ENCODE measurements around the gene TMEM263. TPM values are rescaled to one million over a fixed set of nuclear protein-coding genes. Genes with fewer than 3 reads are reported as not detected.

TMEM263 gene
- total RNA-seq, 1 experiment from 2014 or later = 11.8 TPM

GRCh38 chr12:106945261-106945851, 10.4 kb upstream of the TMEM263 start:
- WGBS (ENCODE audit: extremely low coverage, insufficient read length, low lambda C conversion rate) = no CpG with 5 or more reads among the region's 1 CpG
- Histone ChIP-seq H3T11ph (ENCODE audit: low read length) (no peak overlapping the region), H3K27ac (ENCODE audit: insufficient read length, low read depth, low read length) (no peak overlapping the region), H3K4me1 (ENCODE audit: insufficient read depth, low read length) (no peaks in the 10 kb centered on the region), H3K14ac (ENCODE audit: insufficient read depth, low read length) (no peak overlapping the region), H2BK120ac (ENCODE audit: low read depth, low read length, poor library complexity, severe bottlenecking) (no peak overlapping the region), H4K20me1 (ENCODE audit: control insufficient read depth, insufficient read depth, insufficient read length) (no peaks in the 10 kb centered on the region), H2AK5ac (ENCODE audit: insufficient read length, low read length) (no peak overlapping the region), H2AFZ (ENCODE audit: low read length) (no peak overlapping the region), H4K8ac (replicated peaks; ENCODE audit: insufficient read length, low read depth, low read length) (no peak overlapping the region), H3K9me3 (ENCODE audit: control insufficient read depth, low read depth, low read length) (peaks cover 30% of the 10 kb centered on the region), H3K18ac (ENCODE audit: insufficient read length, low read depth, low read length) (no peak overlapping the region), H3K23ac (ENCODE audit: insufficient read length, low read depth, low read length) (no peak overlapping the region), H4K91ac (ENCODE audit: insufficient read length, low read depth, low read length) (no peak overlapping the region), H3K27me3 (ENCODE audit: insufficient read depth, low read length) (no peaks in the 10 kb centered on the region), H3K4ac (ENCODE audit: low read depth, low read length) (no peak overlapping the region), H4K5ac (ENCODE audit: insufficient read length, low read depth, low read length) (no peak overlapping the region), H3K9ac (ENCODE audit: extremely low read depth, insufficient read length, low read length) (no peak overlapping the region), H3K56ac (ENCODE audit: insufficient read length, low read depth, low read length) (no peak overlapping the region), H2BK20ac (ENCODE audit: low read depth, low read length, poor library complexity, severe bottlenecking) (no peak overlapping the region), H2BK12ac (ENCODE audit: insufficient read length, low read depth, low read length) (no peak overlapping the region), H2BK5ac (ENCODE audit: insufficient read length, low read length) (no peak overlapping the region), H3K4me2 (ENCODE audit: insufficient read depth, insufficient read length, low read length) (no peak overlapping the region), H3K23me2 (ENCODE audit: insufficient read length, low read depth, low read length, poor library complexity, severe bottlenecking) (no peaks in the 10 kb centered on the region), H2BK15ac (ENCODE audit: low read depth, low read length) (no peak overlapping the region), H3K79me2 (ENCODE audit: insufficient read depth, low read length) (no peaks in the 10 kb centered on the region), H3K79me1 (ENCODE audit: insufficient read depth, low read depth, low read length, poor library complexity, severe bottlenecking) (no peaks in the 10 kb centered on the region)
- no peak overlapping the region for H3K27ac Mint-ChIP-seq
- H3K4me3 Mint-ChIP-seq = no peak overlapping the region
- no peak for TF ChIP-seq CTCF (conservative IDR thresholded peaks at IDR 0.05)
- peaks cover 13% of the 10 kb centered on the region for H3K27me3 Mint-ChIP-seq (ENCODE audit: low read depth)
- H3K4me1 Mint-ChIP-seq = no peaks in the 10 kb centered on the region
- no peak for DNase-seq
- H3K36me3 Mint-ChIP-seq (ENCODE audit: insufficient read depth in 1 of 3, low read depth in 3 of 3) = peaks cover 3 to 18% (median 8%) of the 10 kb centered on the region in 3 experiments; a peak in 6 of 7 replicates
- H3K9me3 Mint-ChIP-seq = peaks cover 58 to 68% of the 10 kb centered on the region in 2 experiments

Measured in H9 (cell line).